PC-3 (cell line): ENCODE measurements around the gene TMEM229A. TPM values are rescaled to one million over a fixed set of nuclear protein-coding genes. Genes with fewer than 3 reads are reported as not detected.

Experiments used
- ATAC-seq: fragments of 200-7000 bp; cut with Tn5 transposase; 2 replicates; pipeline ENCODE4 v1.9.1; 2020; ENCODE audit warnings: mild to moderate bottlenecking, moderate library complexity
- BruUV-seq: library from RNA; stranded (reverse); fragments of 400-500 nt; replicated peaks from 2 replicates; lab custom pipeline; 2021; lab: Mats Ljungman, UMichigan
- CTCF ChIA-PET: fragments of 300-600 bp; sonication (Branson Sonifier 250); formaldehyde crosslinking; loops from one replicate; lab custom pipeline; 2022; ENCODE audit warnings: antibody characterized with exemption; lab: Charles Lee
- POLR2A ChIA-PET: fragments of 300-600 bp; sonication (Branson Sonifier 250); formaldehyde crosslinking; loops from one replicate; lab custom pipeline; 2022; ENCODE audit warnings: antibody characterized with exemption; ENCODE audit not compliant: unreplicated experiment; lab: Charles Lee
- DNase-seq: peaks from one replicate; pipeline ENCODE4 v3.0.0-alpha.2; 2015
- H2AFZ ChIP-seq: fragments of 300-600 bp; sonication (generic); 2 replicates; pipeline ENCODE4 v1.6.0; 2016; ENCODE audit warnings: antibody characterized with exemption, low read length
- H3F3A ChIP-seq: fragments of 300-600 bp; sonication (generic); one replicate; pipeline ENCODE4 v1.6.0; 2017; ENCODE audit warnings: antibody characterized with exemption, low read length, control low read depth, mild to moderate bottlenecking; ENCODE audit not compliant: unreplicated experiment
- H3K27ac ChIP-seq: fragments of 300-600 bp; sonication (generic); 2 replicates; pipeline ENCODE4 v1.5.1; 2016; ENCODE audit warnings: mild to moderate bottlenecking, low read length
- H3K27me3 ChIP-seq: fragments of 300-600 bp; sonication (generic); 2 replicates; pipeline ENCODE4 v1.6.1; 2016; ENCODE audit warnings: low read length, mixed read lengths
- H3K36me3 ChIP-seq: fragments of 300-600 bp; sonication (generic); 2 replicates; pipeline ENCODE4 v1.6.1; 2016; ENCODE audit warnings: low read depth, mixed run types, low read length, mixed read lengths
- H3K4me1 ChIP-seq: fragments of 300-600 bp; sonication (generic); 2 replicates; pipeline ENCODE4 v1.5.1; 2016; ENCODE audit warnings: low read length; ENCODE audit not compliant: insufficient read depth
- H3K4me2 ChIP-seq: fragments of 300-600 bp; sonication (generic); 2 replicates; pipeline ENCODE4 v1.6.0; 2016; ENCODE audit warnings: low read length
- H3K4me3 ChIP-seq: fragments of 300-600 bp; sonication (generic); 2 replicates; pipeline ENCODE4 v1.5.1; 2016; ENCODE audit warnings: mild to moderate bottlenecking, low read length, mixed read lengths
- H3K79me2 ChIP-seq: fragments of 300-600 bp; sonication (generic); 2 replicates; pipeline ENCODE4 v1.6.1; 2017; ENCODE audit warnings: low read length, mixed read lengths
- H3K9ac ChIP-seq: fragments of 300-600 bp; sonication (generic); 2 replicates; pipeline ENCODE4 v1.6.0; 2016; ENCODE audit warnings: mild to moderate bottlenecking, low read length
- H3K9me2 ChIP-seq: fragments of 300-600 bp; sonication (generic); replicated peaks from 2 replicates; pipeline ENCODE4 v1.6.1; 2016; ENCODE audit warnings: mixed run types, low read length, mixed read lengths
- H3K9me3 ChIP-seq: fragments of 300-600 bp; sonication (generic); 2 replicates; pipeline ENCODE4 v1.6.1; 2016; ENCODE audit warnings: low read length, mixed read lengths
- H4K20me1 ChIP-seq: fragments of 300-600 bp; sonication (generic); 2 replicates; pipeline ENCODE4 v1.6.1; 2016; ENCODE audit warnings: low read length, mixed read lengths
- CTCF ChIP-seq: fragments of 300-600 bp; sonication (generic); conservative IDR thresholded peaks from 2 replicates; pipeline ENCODE4 v1.5.1; 2017; ENCODE audit warnings: antibody characterized with exemption, low read depth, mild to moderate bottlenecking, low read length
- EZH2 ChIP-seq: fragments of 300-600 bp; sonication (generic); IDR thresholded peaks from one replicate; pipeline ENCODE4 v1.6.1; 2017; ENCODE audit warnings: antibody characterized with exemption, mild to moderate bottlenecking, low read length; ENCODE audit not compliant: unreplicated experiment
- EZH2phosphoT487 ChIP-seq: fragments of 300-600 bp; sonication (generic); IDR thresholded peaks from 2 replicates; pipeline ENCODE4 v1.6.1; 2018; ENCODE audit warnings: mild to moderate bottlenecking, antibody characterized with exemption, low read length, borderline replicate concordance
- intact Hi-C: fragments of 100-400 bp; cut with micrococcal nuclease; formaldehyde crosslinking; loops from 2 replicates; pipeline ENCODE4 v1.9.0; 2023
- total RNA-seq: library from RNA; depleted of rRNA; stranded (reverse); fragments of >200 nt; gene quantifications from 2 replicates; pipeline ENCODE4 v1.2.3, GENCODE V29; 2014

Gene TMEM229A
- total RNA-seq, 1 experiment from 2014 or later = not detected

GRCh38 chr7:124030964-124031363, 1.9 kb downstream of the TMEM229A start:
- BruUV-seq = no TSS peak
- DNase-seq (no peak), ATAC-seq (no peak)
- intact Hi-C loops = no loop called here
- no peak overlapping the region for H3K27ac ChIP-seq
- H3K9me2 ChIP-seq = no peaks in the 10 kb centered on the region
- ChIA-PET POLR2A (no interaction called here), CTCF (no interaction called here)
- no peak overlapping the region for H3K4me2 ChIP-seq
- no peak for TF ChIP-seq CTCF
- no peak for TF ChIP-seq EZH2phosphoT487
- TF ChIP-seq EZH2 = no peak
- no peaks in the 10 kb centered on the region for H3K36me3 ChIP-seq
- no peak overlapping the region for H3K9ac ChIP-seq
- peaks cover 82% of the 10 kb centered on the region for H3K27me3 ChIP-seq
- H3F3A ChIP-seq = no peaks in the 10 kb centered on the region
- H3K9me3 ChIP-seq = no peaks in the 10 kb centered on the region
- peaks cover 10% of the 10 kb centered on the region; the same call in 1 of the 2 replicates for H3K4me1 ChIP-seq
- no peak overlapping the region for H2AFZ ChIP-seq
- H3K4me3 ChIP-seq = no peak overlapping the region
- H4K20me1 ChIP-seq = no peaks in the 10 kb centered on the region
- H3K79me2 ChIP-seq = no peaks in the 10 kb centered on the region

- BruUV-seq = no TSS peak
- no peaks in the 10 kb centered on the region for H3K36me3 ChIP-seq
Measured at GRCh38 chr7:124029396-124030188, 3.3 kb downstream of the TMEM229A start.

More at GRCh38 chr7:124029396-124030188, 3.3 kb downstream of the TMEM229A start:
- H2AFZ ChIP-seq = no peak overlapping the region
- DNase-seq = no peak
- H3K79me2 ChIP-seq = no peaks in the 10 kb centered on the region
- no peak for ATAC-seq
- H3K4me2 ChIP-seq = no peak overlapping the region
- H3K4me1 ChIP-seq = peaks cover 10% of the 10 kb centered on the region; the same call in 1 of the 2 replicates
- no peaks in the 10 kb centered on the region for H3K9me3 ChIP-seq
- H3K4me3 ChIP-seq = no peak overlapping the region
- no peak for TF ChIP-seq EZH2phosphoT487
- no peak for TF ChIP-seq CTCF
- no peak for TF ChIP-seq EZH2
- H3F3A ChIP-seq = no peaks in the 10 kb centered on the region
- no peaks in the 10 kb centered on the region for H4K20me1 ChIP-seq
- no peaks in the 10 kb centered on the region for H3K9me2 ChIP-seq
- POLR2A ChIA-PET = no interaction called here
- peaks cover 71% of the 10 kb centered on the region for H3K27me3 ChIP-seq
- no peak overlapping the region for H3K9ac ChIP-seq
- intact Hi-C loops = no loop called here
- CTCF ChIA-PET = no interaction called here
- H3K27ac ChIP-seq = no peak overlapping the region
